ENCODE results near the gene SYT2.
"Not testable (repeated sequence)": the region's sequence is repeated elsewhere in the genome, so short reads cannot be mapped to it uniquely, and the experiment has no call there.

SYT2 gene

DNA sequence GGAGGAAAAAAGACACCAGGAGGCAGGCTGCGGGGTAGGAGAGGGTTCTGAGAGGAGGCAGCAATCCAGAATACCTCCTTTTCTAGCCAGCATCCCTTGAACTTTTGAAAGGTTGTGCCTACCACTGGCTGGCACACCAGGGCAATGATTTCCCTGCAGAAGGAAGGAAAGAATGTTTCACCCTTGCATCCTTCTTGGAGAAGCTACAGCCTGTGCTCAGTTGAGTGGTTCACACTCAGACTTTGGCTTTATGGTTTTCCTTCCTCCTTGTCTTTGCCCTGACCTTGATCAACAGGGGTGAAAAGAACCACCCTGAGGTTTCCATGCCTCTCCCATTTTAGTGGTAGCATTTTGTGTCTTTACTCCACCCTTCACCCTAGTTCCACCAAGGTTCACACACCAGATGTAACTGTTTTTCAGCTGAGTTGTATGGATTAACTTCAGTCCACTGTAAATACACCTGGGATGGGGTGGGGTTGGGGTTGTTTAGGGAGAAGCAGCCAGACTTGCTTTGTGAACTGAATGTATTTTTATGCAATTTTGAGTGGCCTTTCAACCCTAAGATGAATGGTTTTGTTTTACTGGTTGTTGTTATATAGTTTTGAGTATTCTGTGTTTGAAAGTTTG lies 122.3 kb downstream of the SYT2 start:
- DNase-seq: no peak

DNA sequence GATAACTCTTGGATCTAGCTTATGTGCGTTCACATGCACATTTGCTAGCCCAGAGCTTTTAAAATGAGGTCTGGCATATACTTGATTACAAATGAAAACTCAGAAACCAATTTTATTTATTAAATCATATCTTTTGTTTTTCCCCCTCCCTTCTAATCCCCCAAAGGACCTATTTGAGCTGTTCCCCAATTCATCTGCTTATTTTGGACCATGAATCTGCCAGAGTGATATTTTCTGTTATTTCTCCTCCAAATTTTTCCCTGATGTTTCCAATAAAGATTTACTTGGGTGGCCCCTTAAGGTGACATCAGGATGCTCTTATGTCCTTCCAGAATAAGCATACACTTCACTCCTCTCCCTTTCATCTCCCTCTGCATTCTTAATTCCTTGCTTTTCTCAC lies 123.4 kb downstream of the SYT2 start:
- no peak for DNase-seq

DNA sequence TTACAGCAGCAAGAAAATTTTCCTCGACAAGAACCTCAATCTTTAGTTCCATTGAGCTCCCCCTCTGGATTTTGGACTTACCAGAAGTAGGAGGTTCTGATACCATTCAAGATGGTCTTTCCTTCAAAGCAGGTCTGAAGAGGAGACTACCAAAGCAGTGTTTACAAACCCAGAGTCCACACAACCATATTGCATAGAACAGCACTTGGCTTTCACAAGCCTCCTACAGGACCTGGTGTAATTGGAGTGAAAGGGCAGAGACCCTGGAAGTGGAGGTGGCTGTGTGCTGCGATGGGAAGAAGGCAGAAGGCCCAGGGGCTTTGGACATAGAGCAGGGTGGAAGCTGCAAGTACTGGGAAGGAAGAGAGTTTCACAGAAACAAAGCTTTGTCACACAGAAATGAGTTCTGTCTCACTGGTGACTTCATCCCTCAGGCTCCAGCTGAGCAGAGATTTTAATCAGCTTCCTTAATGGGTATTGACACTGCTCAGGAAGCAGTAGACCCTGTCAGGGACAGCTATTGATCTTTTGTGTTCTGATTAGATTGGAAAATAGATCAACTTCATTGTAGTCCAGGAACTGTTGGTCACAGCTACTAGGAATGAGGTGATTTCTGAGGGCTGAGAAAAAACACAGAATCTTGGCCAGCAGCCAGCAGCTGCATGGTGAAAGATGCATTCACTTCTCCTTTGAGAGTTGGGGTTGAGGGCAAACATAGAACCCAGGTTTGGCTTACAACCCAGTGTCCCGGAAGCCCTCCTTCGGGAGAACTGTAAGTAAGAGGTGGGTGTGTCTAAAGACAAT lies 124.0 kb downstream of the SYT2 start:
- no peak for DNase-seq

DNA sequence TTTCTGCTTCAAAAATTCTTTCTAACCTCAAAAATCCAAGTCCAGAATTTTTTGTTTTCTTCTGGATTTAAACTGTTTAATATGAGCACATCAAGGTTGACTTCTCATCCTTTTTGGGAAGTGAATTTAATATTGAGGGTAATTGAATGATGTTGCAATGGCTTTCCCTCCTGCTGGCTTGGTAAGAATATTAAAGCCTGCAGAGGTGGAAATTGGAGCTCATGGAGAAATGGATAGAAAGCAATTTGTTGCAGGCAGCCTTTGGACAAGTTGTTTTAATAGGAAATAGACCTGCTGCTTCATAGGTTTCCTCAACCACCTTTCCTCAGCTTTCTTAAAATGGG lies 124.7 kb downstream of the SYT2 start:
- DNase-seq: no peak

DNA sequence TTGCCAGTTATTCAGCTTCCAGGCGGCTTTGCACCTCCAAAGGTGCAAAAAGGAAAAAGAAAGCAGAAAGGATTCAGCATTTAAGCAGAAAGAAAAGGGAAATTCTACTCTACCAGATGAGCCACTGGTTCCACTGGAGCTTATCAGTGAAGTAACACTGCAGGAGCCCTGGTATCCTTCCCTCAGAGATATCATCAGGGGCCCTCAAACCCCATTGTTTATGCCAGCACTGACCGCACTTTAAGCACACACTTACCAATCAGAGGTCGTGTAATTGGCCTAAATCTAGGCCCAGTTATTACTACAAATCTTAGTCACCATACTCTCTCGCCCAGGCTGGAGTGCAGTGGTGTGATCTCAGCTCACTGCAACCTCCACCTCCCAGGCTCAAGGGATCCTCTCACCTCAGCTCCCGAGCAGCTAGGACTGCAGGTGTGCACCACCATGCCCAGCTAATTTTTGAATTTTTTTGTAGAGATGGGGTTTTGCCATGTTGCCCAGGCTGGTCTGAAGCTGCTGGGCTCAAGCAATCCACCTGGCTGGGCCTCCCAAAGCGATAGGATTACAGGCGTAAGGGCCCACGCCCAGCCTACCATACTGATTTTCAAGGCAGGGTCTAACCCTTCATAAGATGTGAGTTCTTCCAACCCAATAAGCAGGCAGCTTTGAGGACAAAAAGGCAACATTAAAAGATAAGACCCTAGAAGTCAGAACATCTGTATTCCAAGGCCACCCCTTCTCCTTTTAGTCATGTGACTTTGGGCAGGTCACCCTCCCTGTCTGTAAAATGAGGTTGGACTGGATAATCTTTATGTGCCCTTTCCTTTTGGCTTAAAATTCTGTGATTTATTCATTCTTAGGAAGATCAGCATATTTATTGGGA lies 125.3 kb downstream of the SYT2 start:
- DNase-seq: no peak

DNA sequence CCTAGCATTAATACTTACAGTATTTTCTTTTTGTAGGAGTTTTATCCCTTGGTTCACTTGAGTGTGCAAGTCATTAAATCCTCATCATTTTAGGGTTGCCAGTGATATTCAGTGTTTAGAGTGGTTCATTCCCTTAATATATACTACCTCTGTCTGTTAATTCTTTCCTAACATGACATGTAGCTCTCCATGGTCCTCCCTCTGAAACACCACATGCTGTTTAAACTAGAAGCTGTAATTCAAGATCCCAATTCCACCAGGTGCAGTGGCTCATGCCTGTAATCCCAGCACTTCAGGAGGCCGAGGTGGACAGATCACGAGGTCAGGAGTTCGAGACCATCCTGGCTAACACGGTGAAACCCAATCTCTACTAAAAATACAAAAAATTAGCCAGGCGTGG lies 127.9 kb downstream of the SYT2 start:
- DNase-seq: not testable (repeated sequence)

DNA sequence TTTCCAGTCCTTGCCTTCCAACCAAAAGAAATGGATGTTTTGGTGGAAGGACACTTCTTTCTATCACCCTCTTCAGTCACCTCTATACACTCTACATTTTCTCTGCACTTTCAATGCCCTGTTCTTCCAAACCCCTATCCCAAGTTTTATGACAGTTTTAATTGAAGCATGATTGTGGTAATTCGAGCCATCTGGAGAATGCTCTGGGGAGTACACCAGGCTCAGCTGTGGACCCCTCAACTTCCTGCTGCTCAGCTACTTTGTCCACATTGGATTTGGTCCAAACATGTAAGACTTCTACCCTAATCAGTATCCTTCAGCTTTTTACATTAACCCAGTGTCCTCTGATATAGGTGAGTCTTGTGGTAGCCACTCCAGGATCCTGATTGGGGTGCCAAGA lies 129.6 kb downstream of the SYT2 start:
- no peak for DNase-seq

DNA sequence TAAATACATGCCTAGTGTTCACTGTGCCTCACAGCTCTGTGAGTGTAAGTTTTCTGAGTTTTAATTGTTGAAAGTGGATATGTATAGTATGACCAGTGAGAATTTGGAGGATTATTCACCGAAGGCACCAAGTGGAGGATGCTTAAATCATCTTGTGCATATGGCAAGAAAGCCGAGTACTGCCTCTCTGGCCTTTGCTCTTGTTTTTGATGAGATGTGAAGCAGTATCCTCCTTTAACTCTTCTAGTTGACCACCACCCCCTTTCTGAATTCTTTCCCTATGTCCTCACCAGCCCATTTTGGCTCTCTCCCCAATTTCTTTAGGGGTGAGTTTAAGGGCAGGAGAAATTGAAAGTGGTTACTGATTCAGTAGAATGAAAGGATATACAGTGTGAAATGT lies 130.4 kb downstream of the SYT2 start:
- DNase-seq: no peak

DNA sequence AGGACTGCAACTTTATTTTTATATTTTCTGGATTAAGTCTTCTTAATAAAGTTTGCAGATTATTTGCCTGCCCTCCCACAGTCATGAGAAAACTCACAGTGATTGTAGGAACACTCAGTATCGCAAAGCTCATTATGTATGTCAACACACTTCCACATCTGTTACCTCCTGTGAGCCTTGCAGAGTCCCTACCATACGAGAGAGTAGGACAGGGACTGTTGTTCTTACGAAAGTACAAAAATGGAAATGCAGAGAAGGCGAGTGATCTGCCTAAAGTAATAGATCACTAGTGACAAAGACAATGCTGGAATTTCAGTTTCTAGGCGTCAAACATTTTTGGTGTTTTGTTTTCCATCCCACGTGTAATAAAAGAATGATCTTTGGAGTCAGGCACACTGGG lies 131.7 kb downstream of the SYT2 start:
- DNase-seq: no peak

DNA sequence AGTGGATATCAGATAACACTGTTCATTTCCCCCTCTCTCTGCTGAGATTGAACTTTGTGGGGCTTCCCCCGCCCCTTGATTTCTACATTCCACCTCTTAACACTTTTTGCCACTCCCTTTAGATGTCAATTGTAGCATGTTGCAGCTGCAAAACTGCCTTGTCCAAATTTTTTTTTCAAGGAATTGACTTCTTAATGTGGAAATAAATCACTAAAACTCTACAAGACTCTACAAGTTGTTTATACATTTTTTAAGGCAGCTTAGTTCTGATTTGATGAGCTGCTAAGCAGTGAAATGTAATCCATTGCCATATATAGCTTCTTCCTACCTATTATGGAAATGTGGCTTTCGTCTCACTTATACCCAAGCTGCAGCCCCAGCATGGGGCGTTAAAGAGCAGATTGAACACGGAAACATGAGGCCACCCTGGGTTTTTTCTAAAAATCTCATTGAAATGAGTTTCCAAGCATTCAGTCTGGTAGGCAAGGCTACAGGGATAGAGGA lies 132.2 kb downstream of the SYT2 start:
- DNase-seq: no peak

DNA sequence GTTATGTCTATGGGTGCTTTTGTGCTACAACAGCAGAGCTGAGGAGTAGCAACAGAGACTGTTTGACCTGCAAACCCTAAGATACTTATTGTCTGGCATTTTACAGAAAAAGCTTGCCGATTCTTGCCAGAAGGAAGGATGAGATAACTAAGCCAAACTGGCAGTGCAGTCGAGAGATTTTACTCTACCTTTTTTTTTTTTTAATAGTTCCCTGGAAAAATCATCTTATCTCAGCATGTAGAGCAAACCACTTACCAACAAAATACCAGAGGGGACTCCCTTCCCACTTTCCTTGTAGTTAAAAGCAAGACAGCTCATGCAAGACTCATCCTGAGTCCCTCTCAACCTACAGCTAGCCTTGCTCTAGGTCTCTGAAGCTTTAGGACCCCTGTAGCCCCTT lies 132.9 kb downstream of the SYT2 start:
- DNase-seq: no peak

DNA sequence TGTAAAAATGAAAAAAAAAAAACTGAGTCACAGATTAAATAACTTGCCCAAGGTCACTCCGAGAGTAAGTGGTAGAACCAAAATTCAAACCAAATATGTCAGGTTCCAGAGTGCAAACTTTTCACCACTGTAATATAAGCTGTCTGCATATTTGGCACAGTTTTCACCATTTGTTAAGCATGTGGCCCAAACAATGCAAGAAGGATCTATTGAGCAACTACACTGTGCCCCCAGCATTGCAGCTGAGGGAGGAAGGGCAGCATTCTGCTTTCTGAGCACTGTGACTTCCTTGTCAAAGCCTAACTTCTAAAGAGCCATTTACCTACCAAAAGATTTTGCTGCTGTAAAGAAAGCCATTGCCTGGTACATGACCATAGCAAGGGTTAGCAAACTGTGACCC lies 133.4 kb downstream of the SYT2 start:
- no peak for DNase-seq

DNA sequence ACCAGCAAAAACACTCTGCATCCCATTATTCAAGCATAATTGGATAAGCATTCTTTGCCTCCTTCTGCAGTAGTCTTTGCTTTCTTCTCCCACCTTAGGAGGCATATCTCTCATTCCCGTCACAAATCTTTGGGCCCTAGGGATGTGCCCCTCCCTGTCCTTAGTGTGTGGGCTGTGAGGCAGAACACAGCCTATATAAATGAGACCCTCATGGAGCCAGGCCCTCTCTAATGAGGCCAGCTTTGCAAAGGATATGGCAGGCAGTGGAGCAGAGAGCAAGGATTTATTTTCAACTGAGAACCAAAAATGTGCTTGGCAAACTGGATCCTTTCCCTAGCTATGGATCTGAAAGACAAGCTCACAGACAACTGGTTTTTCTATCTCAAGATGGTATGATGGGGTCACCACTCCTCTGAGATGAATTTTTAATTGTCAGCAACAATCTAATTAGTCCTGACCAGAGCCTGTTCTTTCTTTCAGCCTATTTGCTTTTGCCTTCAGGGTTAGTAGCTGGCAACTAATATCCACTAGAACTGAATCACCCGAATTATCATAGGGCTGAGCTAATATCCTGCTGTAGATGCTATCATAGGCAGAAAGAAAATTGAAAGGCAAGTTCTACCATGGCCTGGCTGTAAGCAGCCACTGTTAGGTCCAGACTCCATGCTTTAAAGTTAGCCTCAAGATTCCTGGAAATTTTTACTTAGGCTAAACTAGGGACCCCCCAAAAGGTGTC lies 134.2 kb downstream of the SYT2 start:
- DNase-seq: no peak

DNA sequence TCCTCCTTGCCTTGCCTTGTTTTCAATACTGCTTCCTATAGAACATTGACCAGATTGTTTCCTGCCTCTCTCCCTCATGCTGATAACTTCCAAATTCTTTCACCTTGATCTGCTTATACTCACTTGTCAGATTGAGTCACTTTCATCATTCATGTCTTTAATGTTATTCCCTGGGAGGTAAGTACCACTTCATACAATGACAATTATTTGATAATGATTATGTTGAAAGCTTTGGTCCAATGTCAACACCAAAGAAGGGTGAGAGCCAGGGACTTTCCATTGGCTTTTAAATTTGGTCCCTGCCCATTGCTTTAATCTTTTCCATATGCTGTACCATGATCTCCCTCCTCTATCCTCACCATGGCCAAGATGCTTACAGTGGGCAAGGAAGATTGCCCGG lies 137.4 kb downstream of the SYT2 start:
- DNase-seq: no peak

DNA sequence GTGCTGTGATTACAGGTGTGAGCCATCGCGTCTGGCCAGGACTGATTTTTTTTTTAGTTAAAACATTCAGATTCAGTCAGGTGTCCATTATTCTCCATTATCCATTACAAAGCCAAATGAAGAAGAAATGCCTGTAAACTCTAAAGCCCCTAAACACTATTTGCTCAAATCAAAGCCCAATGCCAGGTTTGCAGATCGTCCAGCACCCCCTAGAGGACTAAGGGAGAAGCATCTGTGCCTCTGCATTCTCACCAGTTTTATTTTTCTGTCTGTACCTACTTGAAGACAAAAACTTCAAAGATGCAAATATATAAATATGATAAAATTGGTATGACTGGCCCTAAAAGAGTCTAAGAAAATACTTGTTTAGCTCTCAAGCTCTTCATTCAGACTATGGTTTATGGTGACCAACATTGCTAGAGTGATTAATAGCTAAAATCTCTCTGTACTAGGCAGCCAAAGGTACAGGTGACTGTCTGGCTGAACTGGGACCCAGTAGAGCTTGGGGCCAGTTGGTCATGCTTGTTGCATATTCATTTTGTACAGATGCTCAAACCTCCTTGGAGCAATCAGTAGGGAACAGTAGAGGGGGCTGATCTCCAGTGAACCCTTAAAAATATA lies 138.4 kb downstream of the SYT2 start:
- DNase-seq: no peak

DNA sequence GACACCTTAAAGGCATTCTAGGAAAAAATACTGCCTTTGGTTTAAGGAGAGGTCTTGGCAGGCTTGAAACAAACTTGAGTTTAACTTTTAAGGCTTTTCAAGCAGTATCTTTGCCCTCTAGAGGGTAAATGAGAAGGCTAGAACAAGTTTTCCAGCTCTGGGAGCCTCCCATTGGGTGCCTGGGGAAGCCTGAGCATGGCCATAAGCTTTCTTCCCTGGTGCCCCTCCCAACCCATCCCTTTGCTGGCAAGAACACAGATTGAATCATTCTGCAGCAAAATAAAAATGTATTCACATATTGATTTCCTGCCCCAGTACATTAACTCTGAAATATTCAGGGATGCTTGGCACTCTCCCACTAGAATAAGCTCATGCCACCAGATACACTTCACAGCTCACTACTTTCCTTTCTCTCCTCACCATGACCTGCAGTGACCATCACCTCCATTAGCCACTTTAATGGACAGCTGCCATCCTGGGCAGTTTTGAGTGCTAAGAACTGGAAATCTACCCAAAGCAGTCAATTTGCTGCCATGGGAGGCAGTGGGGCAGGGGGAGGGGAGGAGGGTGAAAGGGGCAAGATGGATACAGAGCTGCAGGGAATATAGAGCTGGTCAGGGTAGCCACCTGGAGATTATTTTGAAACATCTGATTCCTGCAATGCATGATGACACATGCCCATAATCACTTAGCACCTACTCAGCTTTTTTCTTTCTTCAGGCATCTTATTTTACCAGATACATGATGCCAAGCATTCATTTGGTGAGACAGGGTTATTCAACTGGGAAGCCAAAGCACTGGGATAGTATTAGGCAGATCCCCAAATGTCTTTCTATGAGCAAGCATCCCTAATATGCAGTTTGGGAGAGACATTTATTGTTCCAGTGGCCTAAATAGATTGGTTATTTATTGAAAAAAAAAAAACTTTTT lies 140.6 kb downstream of the SYT2 start:
- no peak for DNase-seq

DNA sequence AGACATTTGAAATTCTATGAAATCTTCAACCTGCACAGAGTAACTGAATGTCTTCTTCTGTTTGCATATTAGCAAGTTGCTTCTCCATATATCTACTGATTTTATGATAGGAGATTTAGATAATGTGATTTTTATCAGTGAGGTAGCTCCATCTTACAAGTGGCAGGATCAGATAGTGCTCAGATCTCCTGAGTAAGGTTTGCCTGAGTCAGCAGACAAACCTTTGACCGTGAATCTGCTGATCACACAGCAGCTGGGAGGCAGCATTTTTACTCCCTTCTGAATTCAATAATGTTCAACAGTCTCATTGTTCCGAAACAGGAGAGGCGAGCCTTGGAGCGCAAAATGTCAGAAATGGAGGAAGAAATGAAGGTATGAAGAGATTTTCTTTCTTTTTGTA lies 141.4 kb downstream of the SYT2 start:
- DNase-seq: no peak

DNA sequence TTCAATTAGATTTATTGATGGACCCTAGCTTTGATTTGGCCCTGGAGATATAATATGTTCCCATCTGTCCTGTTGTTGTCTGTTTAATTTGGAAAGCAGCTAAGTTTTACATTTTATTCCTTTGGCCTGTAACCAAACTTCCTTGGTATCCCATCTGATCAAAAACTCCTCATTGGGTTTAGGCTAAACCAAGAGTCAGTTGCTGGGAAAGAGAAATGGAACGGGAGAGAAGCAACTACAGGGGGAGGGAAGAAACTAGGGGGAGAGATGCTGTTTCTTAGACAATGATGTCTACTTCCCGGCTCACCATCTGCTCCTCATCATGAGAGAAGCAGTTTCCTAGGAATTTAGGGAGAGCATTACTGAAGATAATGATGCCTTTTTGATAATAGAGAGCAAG lies 141.8 kb downstream of the SYT2 start:
- DNase-seq: no peak

DNA sequence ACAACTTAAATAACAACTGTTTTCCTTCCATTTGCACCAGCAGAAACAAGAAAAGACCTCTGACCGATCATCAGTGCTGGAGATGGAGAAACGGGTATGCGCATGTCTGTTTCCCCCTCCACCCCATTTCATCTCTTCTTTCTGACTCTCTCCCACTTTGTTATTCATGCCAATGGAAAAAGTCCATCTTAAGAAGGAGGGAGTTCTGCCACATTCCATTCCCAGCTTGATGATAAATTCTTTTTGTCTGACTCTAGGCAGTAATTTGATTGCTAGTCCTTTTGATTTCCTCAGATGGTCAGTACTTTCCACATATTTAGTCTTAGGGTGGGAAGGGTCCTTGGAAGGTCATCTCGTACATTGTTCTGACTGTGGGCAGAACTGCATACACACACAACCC lies 142.5 kb downstream of the SYT2 start:
- DNase-seq: no peak

DNA sequence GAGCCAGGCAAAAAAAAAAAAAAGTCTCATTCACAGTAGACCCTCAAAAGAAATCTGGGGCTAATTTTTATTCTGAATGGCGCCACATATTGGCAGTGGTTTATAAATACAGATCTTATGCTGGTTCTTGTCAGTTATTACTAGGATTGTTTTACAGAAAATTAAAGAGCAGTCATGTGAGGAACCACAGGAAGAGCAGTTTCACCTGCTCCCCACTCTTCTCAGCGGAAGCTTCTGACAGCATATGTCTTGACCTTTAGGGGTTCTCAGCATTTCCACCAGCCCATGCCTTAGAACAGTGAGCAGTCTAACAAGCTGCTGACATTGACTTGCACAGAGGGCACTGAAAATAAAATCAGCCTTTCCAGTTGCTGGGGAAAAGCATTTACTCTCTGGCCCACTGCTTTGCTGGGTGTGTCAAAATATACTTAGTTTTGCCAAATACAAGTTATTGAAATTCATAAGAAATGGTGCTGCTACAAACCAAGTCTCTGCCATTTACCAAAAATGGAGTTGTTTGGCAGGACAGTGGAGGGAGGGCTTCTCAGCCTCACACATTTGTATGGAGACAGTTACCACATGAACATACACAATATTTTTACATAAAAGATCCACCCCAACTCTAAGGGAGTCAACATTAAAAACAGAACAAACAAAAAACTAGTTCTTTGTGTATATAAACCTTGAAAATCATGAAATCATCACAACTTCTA lies 144.2 kb downstream of the SYT2 start:
- no peak for DNase-seq
